Endodermal cell (in vitro differentiated cells): ENCODE data around the gene SENP8. TPM values are rescaled to one million over a fixed set of nuclear protein-coding genes. Genes with fewer than 3 reads are reported as not detected.

Experiments
- DNase-seq: peaks from one replicate; pipeline ENCODE4 v3.0.0-alpha.2; 2017
- H3K27ac ChIP-seq: 2 replicates; pipeline ENCODE4 v1.5.1; 2013; ENCODE audit warnings: mild to moderate bottlenecking, low read depth, low read length, moderate library complexity
- H3K27me3 ChIP-seq: 2 replicates; pipeline ENCODE4 v1.6.1; 2013; ENCODE audit warnings: mild to moderate bottlenecking, low read length, moderate library complexity; ENCODE audit not compliant: insufficient read depth, control insufficient read depth, poor library complexity, severe bottlenecking
- H3K36me3 ChIP-seq: 2 replicates; pipeline ENCODE4 v1.7.0; 2013; ENCODE audit warnings: mild to moderate bottlenecking, low read length, moderate library complexity; ENCODE audit not compliant: control insufficient read depth, insufficient read depth
- H3K4me1 ChIP-seq: one replicate; pipeline ENCODE4 v1.7.0; 2013; ENCODE audit warnings: low read length; ENCODE audit not compliant: control insufficient read depth, insufficient read depth
- H3K4me3 ChIP-seq: 2 replicates; pipeline ENCODE4 v1.5.1; 2013; ENCODE audit warnings: mild to moderate bottlenecking, low read length, moderate library complexity
- H3K9ac ChIP-seq: 2 replicates; pipeline ENCODE4 v1.6.1; 2013; ENCODE audit warnings: mild to moderate bottlenecking, low read length, moderate library complexity; ENCODE audit not compliant: poor library complexity, severe bottlenecking; ENCODE audit errors: extremely low read depth
- H3K9me3 ChIP-seq: 2 replicates; pipeline ENCODE4 v1.6.1; 2013; ENCODE audit warnings: mild to moderate bottlenecking, low read length, moderate library complexity; ENCODE audit not compliant: control insufficient read depth
- H3K27ac Mint-ChIP-seq: 2 replicates; pipeline ENCODE4 v1.8.0; 2020; ENCODE audit warnings: mixed read lengths
- H3K27me3 Mint-ChIP-seq: 2 replicates; pipeline ENCODE4 v1.8.0; 2021; ENCODE audit warnings: mild to moderate bottlenecking, mixed read lengths; ENCODE audit not compliant: insufficient read depth
- H3K36me3 Mint-ChIP-seq: 2 replicates; pipeline ENCODE4 v1.8.0; 2020; ENCODE audit warnings: low read depth, mixed read lengths
- H3K4me1 Mint-ChIP-seq: 2 replicates; pipeline ENCODE4 v1.8.0; 2020; ENCODE audit warnings: mixed read lengths
- H3K4me3 Mint-ChIP-seq: 2 replicates; pipeline ENCODE4 v1.8.0; 2020; ENCODE audit warnings: mild to moderate bottlenecking, moderate library complexity, mixed read lengths
- H3K9me3 Mint-ChIP-seq: 2 replicates; pipeline ENCODE4 v1.8.0; 2020; ENCODE audit warnings: mild to moderate bottlenecking, mixed read lengths
- WGBS, 2 experiments: methylation state at CpG; one replicate each; pipeline versions ENCODE4 v1.1.5 to v1.1.7; 2013; ENCODE audit warnings: missing lambda C conversion rate in 2 of 2, mixed read lengths in 1 of 2; ENCODE audit not compliant: insufficient coverage in 1 of 2, insufficient read length in 1 of 2; 5-methylcytosine and 5-hydroxymethylcytosine counted together
- total RNA-seq, 2 donors: library from RNA; stranded (reverse); fragmentation: NEBNext Ultra II Directional in 1 of 2; extraction: Animal tissue kit (Norgen Biotek cat#: 25700) in 1 of 2; gene quantifications; 2 replicates in 1 of 2; 3 replicates in 1 of 2; pipeline ENCODE4 v1.2.1, GENCODE V29; 2021
- TF ChIP-seq, protein P1 (sequence below): fragments of 200-600 bp; sonication (generic); conservative IDR thresholded peaks from 2 replicates; pipeline ENCODE4 v1.5.0; 2021; ENCODE audit warnings: antibody characterized with exemption, mild to moderate bottlenecking

Gene SENP8
- total RNA-seq, 2 donors from 2014 or later = 4.7 to 6.6 TPM

DNA sequence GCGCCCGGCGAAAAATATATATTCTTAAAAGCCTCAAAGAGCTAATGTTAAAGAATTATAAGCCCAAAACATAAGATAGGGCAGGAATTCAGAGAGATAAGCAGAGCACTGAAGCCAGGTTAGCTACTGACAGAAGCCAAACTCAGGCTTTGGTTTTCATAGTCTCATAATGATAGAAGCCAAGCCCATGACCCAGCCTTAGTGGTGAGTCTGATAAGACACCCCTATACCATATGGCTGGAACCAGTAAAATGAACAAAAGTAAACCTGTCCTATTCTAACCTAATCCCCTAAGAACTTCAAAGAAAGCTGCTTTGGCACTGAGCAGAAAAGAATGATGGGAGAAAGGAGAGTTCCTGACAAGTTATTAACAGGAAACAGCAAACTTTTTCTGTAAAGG, 26.2 kb upstream of the SENP8 start:
- Mint-ChIP-seq H3K4me1 (no peaks in the 10 kb centered on the region), H3K4me3 (no peak overlapping the region), H3K9me3 (peaks cover 10% of the 10 kb centered on the region), H3K27me3 (no peaks in the 10 kb centered on the region), H3K36me3 (peaks cover 21% of the 10 kb centered on the region), H3K27ac (no peak overlapping the region)
- no peak overlapping the region for H3K9ac ChIP-seq
- H3K9me3 ChIP-seq = peaks cover 11% of the 10 kb centered on the region
- TF ChIP-seq, protein P1, sequence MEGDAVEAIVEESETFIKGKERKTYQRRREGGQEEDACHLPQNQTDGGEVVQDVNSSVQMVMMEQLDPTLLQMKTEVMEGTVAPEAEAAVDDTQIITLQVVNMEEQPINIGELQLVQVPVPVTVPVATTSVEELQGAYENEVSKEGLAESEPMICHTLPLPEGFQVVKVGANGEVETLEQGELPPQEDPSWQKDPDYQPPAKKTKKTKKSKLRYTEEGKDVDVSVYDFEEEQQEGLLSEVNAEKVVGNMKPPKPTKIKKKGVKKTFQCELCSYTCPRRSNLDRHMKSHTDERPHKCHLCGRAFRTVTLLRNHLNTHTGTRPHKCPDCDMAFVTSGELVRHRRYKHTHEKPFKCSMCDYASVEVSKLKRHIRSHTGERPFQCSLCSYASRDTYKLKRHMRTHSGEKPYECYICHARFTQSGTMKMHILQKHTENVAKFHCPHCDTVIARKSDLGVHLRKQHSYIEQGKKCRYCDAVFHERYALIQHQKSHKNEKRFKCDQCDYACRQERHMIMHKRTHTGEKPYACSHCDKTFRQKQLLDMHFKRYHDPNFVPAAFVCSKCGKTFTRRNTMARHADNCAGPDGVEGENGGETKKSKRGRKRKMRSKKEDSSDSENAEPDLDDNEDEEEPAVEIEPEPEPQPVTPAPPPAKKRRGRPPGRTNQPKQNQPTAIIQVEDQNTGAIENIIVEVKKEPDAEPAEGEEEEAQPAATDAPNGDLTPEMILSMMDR = no peak
- no peak for DNase-seq
- no peak overlapping the region for H3K4me3 ChIP-seq
- no peaks in the 10 kb centered on the region for H3K4me1 ChIP-seq
- H3K27me3 ChIP-seq = no peaks in the 10 kb centered on the region
- no peak overlapping the region for H3K27ac ChIP-seq
- H3K36me3 ChIP-seq = peaks cover 9% of the 10 kb centered on the region
- 96% methylated on average over 3 of the region's 3 CpGs; no CpG with 5 or more reads in 1 of the 2 experiments for WGBS, 2 experiments

DNA sequence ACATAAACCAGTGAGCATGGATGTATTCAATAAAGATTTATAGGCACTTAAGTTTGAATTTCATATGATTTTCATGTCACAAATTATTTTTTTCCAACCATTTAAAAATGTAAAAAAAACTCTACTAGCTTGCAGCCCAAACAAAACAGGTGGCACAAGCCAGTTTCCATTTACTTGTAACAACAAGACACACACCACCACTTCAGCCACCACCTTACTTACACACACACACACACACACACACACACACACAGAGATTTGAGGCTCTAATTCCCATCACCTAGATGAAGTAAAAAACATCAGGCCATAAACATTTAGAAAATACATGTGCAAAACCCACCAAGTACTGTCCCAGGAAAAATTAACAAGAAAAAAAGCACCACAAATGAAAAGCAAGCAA, 25.5 kb upstream of the SENP8 start:
- no peak for DNase-seq
- no peaks in the 10 kb centered on the region for H3K27me3 Mint-ChIP-seq
- peaks cover 22% of the 10 kb centered on the region for H3K36me3 Mint-ChIP-seq
- Histone ChIP-seq H3K27me3 (no peaks in the 10 kb centered on the region), H3K36me3 (peaks cover 10% of the 10 kb centered on the region), H3K4me3 (no peak overlapping the region), H3K9ac (no peak overlapping the region), H3K9me3 (peaks cover 13% of the 10 kb centered on the region), H3K27ac (no peak overlapping the region), H3K4me1 (no peaks in the 10 kb centered on the region)
- peaks cover 11% of the 10 kb centered on the region for H3K9me3 Mint-ChIP-seq
- H3K4me1 Mint-ChIP-seq = no peaks in the 10 kb centered on the region
- H3K4me3 Mint-ChIP-seq = no peak overlapping the region
- H3K27ac Mint-ChIP-seq = no peak overlapping the region
- TF ChIP-seq, protein P1 = no peak

DNA sequence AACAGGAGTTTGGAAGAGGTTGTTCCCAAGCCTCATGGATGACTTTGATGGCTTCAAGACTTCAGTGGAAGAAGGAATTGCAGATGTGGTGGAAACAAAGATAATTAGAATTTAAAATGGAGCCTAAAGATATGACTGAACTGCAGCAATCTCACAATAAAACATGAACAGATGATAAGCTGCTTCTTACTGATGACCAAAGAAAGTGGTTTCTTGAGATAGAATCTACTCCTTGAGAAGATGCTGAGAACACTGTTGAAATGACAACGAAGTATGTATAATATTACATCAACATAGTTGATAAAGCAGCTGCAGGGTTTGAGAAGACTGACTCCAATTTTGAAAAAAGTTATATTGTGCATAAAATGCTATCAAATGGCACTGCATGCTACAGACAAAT, 21.4 kb upstream of the SENP8 start:
- peaks cover 18% of the 10 kb centered on the region for H3K36me3 Mint-ChIP-seq
- H3K36me3 ChIP-seq = peaks cover 10% of the 10 kb centered on the region
- WGBS, 2 experiments = 89 to 100% methylated on average over 1 of the region's 1 CpG
- no peaks in the 10 kb centered on the region for H3K4me1 Mint-ChIP-seq
- H3K4me3 ChIP-seq = no peak overlapping the region
- no peaks in the 10 kb centered on the region for H3K27me3 Mint-ChIP-seq
- H3K27ac Mint-ChIP-seq = no peak overlapping the region
- peaks cover 20% of the 10 kb centered on the region for H3K9me3 Mint-ChIP-seq
- H3K27ac ChIP-seq = no peak overlapping the region
- no peaks in the 10 kb centered on the region for H3K27me3 ChIP-seq
- no peaks in the 10 kb centered on the region for H3K4me1 ChIP-seq
- H3K9ac ChIP-seq = no peak overlapping the region
- TF ChIP-seq, protein P1 = no peak
- no peak overlapping the region for H3K4me3 Mint-ChIP-seq
- H3K9me3 ChIP-seq = peaks cover 13% of the 10 kb centered on the region
- DNase-seq = no peak
